CD4-positive, alpha-beta T cell (primary cell): ENCODE measurements around the gene GPM6B. TPM values are rescaled to one million over a fixed set of nuclear protein-coding genes. Genes with fewer than 3 reads are reported as not detected.
A peak's percentile ranks its signal among the peaks of the same experiment; 100 is the strongest.

ENCODE experiments used
- ATAC-seq: fragments of 200-7000 bp; cut with Tn5 transposase; one replicate; pipeline ENCODE4 v1.10.0; 2022; ENCODE audit warnings: mild to moderate bottlenecking; ENCODE audit not compliant: poor library complexity
- CTCF ChIA-PET: fragments of 350-600 bp; sonication (Branson Sonifier 250); formaldehyde crosslinking; loops from one replicate; lab custom pipeline; 2021; ENCODE audit warnings: antibody characterized with exemption, inconsistent platforms; lab: Charles Lee
- POLR2A ChIA-PET: fragments of 350-600 bp; sonication (Branson Sonifier 250); formaldehyde crosslinking; loops from one replicate; lab custom pipeline; 2021; ENCODE audit warnings: antibody characterized with exemption, inconsistent platforms; lab: Charles Lee
- DNase-seq, 14 experiments: peaks; one replicate each; pipeline ENCODE4 v3.0.0-alpha.2; 2013 to 2020; ENCODE audit warnings: mixed read lengths in 2 of 14
- H3K27ac ChIP-seq, 2 donors: one replicate each; pipeline versions ENCODE4 v1.5.1 to v1.7.0; 2013; ENCODE audit warnings: low read length in 2 of 2, low read depth in 1 of 2, mild to moderate bottlenecking in 1 of 2
- H3K27me3 ChIP-seq, 2 experiments: 1 replicate in 1 of 2; 2 replicates in 1 of 2; pipeline versions ENCODE4 v1.6.1 to v1.7.0; 2013; ENCODE audit warnings: low read length in 2 of 2, control low read depth in 1 of 2, mild to moderate bottlenecking in 1 of 2, moderate library complexity in 1 of 2; ENCODE audit not compliant: insufficient read depth in 2 of 2, control insufficient read depth in 1 of 2
- H3K36me3 ChIP-seq: one replicate; pipeline ENCODE4 v1.6.1; 2013; ENCODE audit warnings: low read length, control low read depth; ENCODE audit not compliant: insufficient read depth
- H3K4me1 ChIP-seq: one replicate; pipeline ENCODE4 v1.6.1; 2013; ENCODE audit warnings: low read length, control low read depth; ENCODE audit not compliant: insufficient read depth
- H3K4me3 ChIP-seq: one replicate; pipeline ENCODE4 v1.5.1; 2013; ENCODE audit warnings: mild to moderate bottlenecking, low read length, moderate library complexity
- H3K9me3 ChIP-seq, 2 experiments: 1 replicate in 1 of 2; 2 replicates in 1 of 2; pipeline versions ENCODE4 v1.6.1 to v1.7.0; 2013; ENCODE audit warnings: low read length in 2 of 2, mild to moderate bottlenecking in 2 of 2, control low read depth in 1 of 2, moderate library complexity in 1 of 2; ENCODE audit not compliant: control insufficient read depth in 1 of 2, insufficient read depth in 1 of 2
- H3K27ac Mint-ChIP-seq: one replicate; pipeline ENCODE4 v1.8.0; 2020; ENCODE audit warnings: mixed read lengths
- H3K27me3 Mint-ChIP-seq: one replicate; pipeline ENCODE4 v1.8.0; 2021; ENCODE audit warnings: mixed read lengths
- H3K36me3 Mint-ChIP-seq: one replicate; pipeline ENCODE4 v1.8.0; 2021; ENCODE audit warnings: low read depth, mixed read lengths
- H3K4me1 Mint-ChIP-seq: one replicate; pipeline ENCODE4 v1.8.0; 2021; ENCODE audit warnings: low read depth, mixed read lengths
- H3K4me3 Mint-ChIP-seq: one replicate; pipeline ENCODE4 v1.8.0; 2020; ENCODE audit warnings: mild to moderate bottlenecking, mixed read lengths
- H3K9me3 Mint-ChIP-seq: one replicate; pipeline ENCODE4 v1.8.0; 2020; ENCODE audit warnings: mixed read lengths
- intact Hi-C, 2 experiments: fragments of 100-400 bp; cut with DNase I in 1 of 2; cut with micrococcal nuclease in 1 of 2; formaldehyde crosslinking; loops; one replicate each; pipeline versions ENCODE4 v1.15.1 to v1.9.0; 2023 to 2025; cut with DNase I, micrococcal nuclease
- total RNA-seq, 174 experiments: library from RNA in 2 of 174; stranded (reverse) in 2 of 174; gene quantifications; one replicate each; pipeline ENCODE4 v1.2.3 and lab custom pipeline; 2021 to 2026
- TF ChIP-seq, protein P1 (sequence below): fragments of 200-600 bp; IDR thresholded peaks from one replicate; pipeline ENCODE4 v1.8.0; 2022; ENCODE audit warnings: antibody characterized with exemption, mild to moderate bottlenecking

GPM6B gene
- total RNA-seq, 2 experiments from 2014 or later = not detected

DNA sequence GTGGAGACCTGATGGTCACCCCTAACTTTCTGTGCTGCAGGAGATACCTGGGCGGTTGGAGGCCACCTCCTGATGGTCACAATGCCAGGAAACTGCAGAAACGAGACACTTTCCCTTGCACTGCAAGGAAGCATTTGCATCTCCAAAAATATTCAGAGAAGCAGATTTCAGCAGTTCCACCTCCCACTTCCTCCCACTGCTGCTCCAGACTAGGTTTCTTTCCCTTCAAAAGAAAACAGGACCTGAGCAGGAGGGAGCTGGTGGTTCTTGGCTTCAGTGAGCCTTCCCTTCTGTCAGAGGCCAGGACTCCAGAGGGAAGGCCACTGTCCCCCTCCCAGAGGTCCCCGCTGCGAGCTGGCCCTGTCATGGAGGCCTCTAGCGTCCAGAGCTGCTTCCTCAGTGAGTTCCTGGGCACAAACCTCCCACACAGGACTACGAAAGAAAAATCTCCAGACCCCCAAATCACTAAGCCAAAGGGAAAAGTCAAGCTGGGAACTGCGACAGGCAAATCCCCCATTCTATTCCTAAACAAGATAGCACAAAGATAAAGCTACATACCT, 35.9 kb downstream of the GPM6B start:
- Mint-ChIP-seq H3K27me3 (no peaks in the 10 kb centered on the region), H3K4me3 (no peak overlapping the region), H3K36me3 (peaks cover 6% of the 10 kb centered on the region), H3K27ac (peak overlapping the region; percentile 49), H3K9me3 (no peaks in the 10 kb centered on the region), H3K4me1 (no peaks in the 10 kb centered on the region)
- H3K27ac ChIP-seq = no peak overlapping the region
- no peaks in the 10 kb centered on the region for H3K9me3 ChIP-seq
- H3K4me1 ChIP-seq = no peaks in the 10 kb centered on the region
- DNase-seq = no peak
- H3K4me3 ChIP-seq = no peak overlapping the region
- TF ChIP-seq, protein P1, sequence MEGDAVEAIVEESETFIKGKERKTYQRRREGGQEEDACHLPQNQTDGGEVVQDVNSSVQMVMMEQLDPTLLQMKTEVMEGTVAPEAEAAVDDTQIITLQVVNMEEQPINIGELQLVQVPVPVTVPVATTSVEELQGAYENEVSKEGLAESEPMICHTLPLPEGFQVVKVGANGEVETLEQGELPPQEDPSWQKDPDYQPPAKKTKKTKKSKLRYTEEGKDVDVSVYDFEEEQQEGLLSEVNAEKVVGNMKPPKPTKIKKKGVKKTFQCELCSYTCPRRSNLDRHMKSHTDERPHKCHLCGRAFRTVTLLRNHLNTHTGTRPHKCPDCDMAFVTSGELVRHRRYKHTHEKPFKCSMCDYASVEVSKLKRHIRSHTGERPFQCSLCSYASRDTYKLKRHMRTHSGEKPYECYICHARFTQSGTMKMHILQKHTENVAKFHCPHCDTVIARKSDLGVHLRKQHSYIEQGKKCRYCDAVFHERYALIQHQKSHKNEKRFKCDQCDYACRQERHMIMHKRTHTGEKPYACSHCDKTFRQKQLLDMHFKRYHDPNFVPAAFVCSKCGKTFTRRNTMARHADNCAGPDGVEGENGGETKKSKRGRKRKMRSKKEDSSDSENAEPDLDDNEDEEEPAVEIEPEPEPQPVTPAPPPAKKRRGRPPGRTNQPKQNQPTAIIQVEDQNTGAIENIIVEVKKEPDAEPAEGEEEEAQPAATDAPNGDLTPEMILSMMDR = no peak
- ChIA-PET CTCF (no interaction called here), POLR2A (no interaction called here)
- H3K36me3 ChIP-seq = peaks cover under 1% of the 10 kb centered on the region
- no peaks in the 10 kb centered on the region for H3K27me3 ChIP-seq
- intact Hi-C loops = no loop called here
- ATAC-seq = no peak

DNA sequence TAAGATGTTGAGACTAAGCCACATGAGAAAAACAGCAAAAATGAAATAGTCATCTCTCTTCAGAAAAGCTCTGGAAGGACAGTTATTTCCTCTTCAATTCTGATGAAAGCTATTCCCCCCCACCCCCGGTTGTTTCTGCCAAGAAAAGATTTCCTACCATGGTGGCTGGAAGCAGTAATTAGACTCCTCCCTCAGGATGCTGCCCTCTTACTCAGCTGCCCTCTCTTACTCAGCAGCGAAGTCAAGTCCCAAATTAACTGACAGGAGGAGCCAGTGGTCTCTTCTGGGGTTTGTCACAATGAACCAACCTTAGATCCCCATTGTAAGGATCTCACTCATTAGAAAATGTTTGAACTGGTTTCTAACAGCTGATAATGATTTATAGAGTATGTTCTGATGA, 38.0 kb downstream of the GPM6B start:
- Mint-ChIP-seq H3K27me3 (no peaks in the 10 kb centered on the region), H3K27ac (no peak overlapping the region), H3K4me1 (no peaks in the 10 kb centered on the region), H3K36me3 (peaks cover 24% of the 10 kb centered on the region), H3K4me3 (no peak overlapping the region), H3K9me3 (no peaks in the 10 kb centered on the region)
- DNase-seq = no peak
- no peak for ATAC-seq
- Histone ChIP-seq H3K36me3 (peaks cover 17% of the 10 kb centered on the region), H3K4me3 (no peak overlapping the region), H3K4me1 (no peaks in the 10 kb centered on the region), H3K27me3 (no peaks in the 10 kb centered on the region), H3K27ac (no peak overlapping the region), H3K9me3 (no peaks in the 10 kb centered on the region)
- CTCF ChIA-PET = no interaction called here
- intact Hi-C loops = no loop called here
- TF ChIP-seq, protein P1 = no peak
- POLR2A ChIA-PET = no interaction called here

DNA sequence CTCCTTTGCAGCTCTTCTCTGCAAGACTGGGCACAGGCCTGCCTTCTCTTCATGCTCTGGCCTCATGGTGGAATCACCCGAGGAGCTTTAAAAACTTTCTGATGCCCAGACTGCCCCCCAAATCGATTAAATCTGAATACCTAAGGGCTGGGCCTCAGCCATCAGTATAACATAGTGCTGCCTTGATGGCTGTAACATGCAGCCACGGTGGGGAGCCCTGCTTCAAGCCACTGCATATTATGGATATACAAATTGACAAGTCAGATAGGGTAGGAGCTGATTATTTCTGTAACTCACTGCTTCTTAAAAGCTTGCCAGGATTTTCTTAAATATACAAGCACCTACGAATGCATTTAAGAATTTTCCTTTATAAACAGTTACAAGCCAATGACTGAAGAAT, 40.5 kb downstream of the GPM6B start:
- no peak overlapping the region for H3K4me3 ChIP-seq
- no peaks in the 10 kb centered on the region for H3K27me3 Mint-ChIP-seq
- no peak overlapping the region for H3K27ac Mint-ChIP-seq
- no peaks in the 10 kb centered on the region for H3K4me1 Mint-ChIP-seq
- no peaks in the 10 kb centered on the region for H3K27me3 ChIP-seq
- peaks cover 32% of the 10 kb centered on the region for H3K36me3 ChIP-seq
- intact Hi-C loops = no loop called here
- TF ChIP-seq, protein P1 = no peak
- H3K4me1 ChIP-seq = no peaks in the 10 kb centered on the region
- H3K9me3 Mint-ChIP-seq = no peaks in the 10 kb centered on the region
- no peak overlapping the region for H3K4me3 Mint-ChIP-seq
- no peak overlapping the region for H3K27ac ChIP-seq
- POLR2A ChIA-PET = no interaction called here
- ATAC-seq (no peak), DNase-seq (no peak)
- H3K36me3 Mint-ChIP-seq = peaks cover 43% of the 10 kb centered on the region
- CTCF ChIA-PET = no interaction called here
- H3K9me3 ChIP-seq = no peaks in the 10 kb centered on the region
